ACC112 (cell line): ENCODE measurements around the gene NUMA1.

ENCODE experiments used
- H2AFZ ChIP-seq: fragments of 200-600 bp; sonication (generic); one replicate; pipeline ENCODE4 v1.6.0; 2017; ENCODE audit warnings: antibody characterized with exemption, low read length; ENCODE audit not compliant: unreplicated experiment
- H3K27ac ChIP-seq: fragments of 200-600 bp; sonication (generic); 2 replicates; pipeline ENCODE4 v1.5.1; 2014; ENCODE audit warnings: low read depth, mild to moderate bottlenecking, antibody characterized with exemption, low read length, moderate library complexity
- H3K27me3 ChIP-seq: fragments of 200-600 bp; sonication (generic); 2 replicates; pipeline ENCODE4 v1.6.1; 2014; ENCODE audit warnings: mild to moderate bottlenecking, antibody characterized with exemption, low read length, moderate library complexity, mixed read lengths; ENCODE audit not compliant: insufficient read depth
- H3K36me3 ChIP-seq: fragments of 200-600 bp; sonication (generic); 2 replicates; pipeline ENCODE4 v1.6.1; 2016; ENCODE audit warnings: mild to moderate bottlenecking, antibody characterized with exemption, low read length, moderate library complexity, mixed read lengths; ENCODE audit not compliant: insufficient read depth
- H3K4me1 ChIP-seq: fragments of 200-600 bp; sonication (generic); one replicate; pipeline ENCODE4 v1.6.1; 2016; ENCODE audit warnings: low read length, mixed read lengths; ENCODE audit not compliant: insufficient read depth, unreplicated experiment, control insufficient read depth
- H3K4me3 ChIP-seq: fragments of 200-600 bp; sonication (generic); 2 replicates; pipeline ENCODE4 v1.5.1; 2014; ENCODE audit warnings: mild to moderate bottlenecking, low read depth, low read length
- H3K79me2 ChIP-seq: fragments of 200-600 bp; sonication (generic); one replicate; pipeline ENCODE4 v1.6.0; 2016; ENCODE audit warnings: low read length; ENCODE audit not compliant: control insufficient read depth, unreplicated experiment, insufficient read depth

The NUMA1 gene

GRCh38 chr11:71962428-71963038 is 117.8 kb downstream of the NUMA1 start:
- peaks cover 29% of the 10 kb centered on the region for H3K36me3 ChIP-seq
- no peaks in the 10 kb centered on the region for H3K27me3 ChIP-seq
- H3K4me1 ChIP-seq, result peaks cover 18% of the 10 kb centered on the region
- peaks cover 11% of the 10 kb centered on the region for H3K79me2 ChIP-seq
- no peak overlapping the region for H2AFZ ChIP-seq
- H3K27ac ChIP-seq, result peak overlapping the region; percentile 90
- no peak overlapping the region for H3K4me3 ChIP-seq

- no peak overlapping the region for H3K27ac ChIP-seq
- H3K4me3 ChIP-seq, result no peak overlapping the region
- peaks cover 48% of the 10 kb centered on the region for H3K79me2 ChIP-seq
- H2AFZ ChIP-seq, result no peak overlapping the region
- peaks cover 6% of the 10 kb centered on the region for H3K36me3 ChIP-seq
- no peaks in the 10 kb centered on the region for H3K27me3 ChIP-seq
- no peaks in the 10 kb centered on the region for H3K4me1 ChIP-seq
Observed at GRCh38 chr11:71955898-71956456, 124.4 kb downstream of the NUMA1 start.
